ENCODE measurements around the gene AP4B1. TPM values are rescaled to one million over a fixed set of nuclear protein-coding genes. Genes with fewer than 3 reads are reported as not detected.
A peak's percentile ranks its signal among the peaks of the same experiment; 100 is the strongest.

The AP4B1 gene
- total RNA-seq, 4 donors from 2014 or later: 6.5 to 11.2 (median 8.4) TPM

DNA sequence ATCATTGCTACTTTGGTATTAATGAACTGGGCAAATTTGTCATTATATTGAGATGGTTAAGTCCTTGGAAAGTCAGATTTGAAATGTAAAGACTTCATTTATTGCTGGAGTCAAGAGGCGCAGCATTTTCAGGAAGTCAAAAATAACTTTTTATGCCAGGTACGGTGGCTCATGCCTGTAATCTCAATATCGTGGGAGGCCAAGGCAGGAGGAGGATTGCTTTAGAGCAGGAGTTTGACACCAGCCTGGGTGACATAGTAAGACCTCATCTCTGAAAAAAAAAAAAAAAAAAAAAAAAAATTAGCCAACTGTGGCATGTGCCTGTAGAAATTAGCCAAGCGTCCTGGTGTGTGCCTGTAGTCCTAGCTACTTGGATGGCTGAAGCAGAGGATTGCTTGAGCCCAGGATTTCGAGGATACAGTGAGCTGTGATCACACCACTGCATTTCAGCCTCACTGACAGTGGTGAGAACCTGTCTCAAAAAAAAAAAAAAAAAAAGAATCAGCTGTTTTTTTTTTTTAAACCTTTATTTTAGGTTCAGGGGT lies 30.0 kb upstream of the AP4B1 start:
- Histone ChIP-seq H3K27me3 (no peaks in the 10 kb centered on the region), H3K9me3 (no peaks in the 10 kb centered on the region), H3K36me3 (no peaks in the 10 kb centered on the region), H3K4me1 (peaks cover 76% of the 10 kb centered on the region in 2 donors), H3K27ac (no peak overlapping the region), H3K4me3 (no peak overlapping the region)
- no peak for TF ChIP-seq POLR2A (IDR thresholded peaks at IDR 0.05)
- TF ChIP-seq, protein P1, sequence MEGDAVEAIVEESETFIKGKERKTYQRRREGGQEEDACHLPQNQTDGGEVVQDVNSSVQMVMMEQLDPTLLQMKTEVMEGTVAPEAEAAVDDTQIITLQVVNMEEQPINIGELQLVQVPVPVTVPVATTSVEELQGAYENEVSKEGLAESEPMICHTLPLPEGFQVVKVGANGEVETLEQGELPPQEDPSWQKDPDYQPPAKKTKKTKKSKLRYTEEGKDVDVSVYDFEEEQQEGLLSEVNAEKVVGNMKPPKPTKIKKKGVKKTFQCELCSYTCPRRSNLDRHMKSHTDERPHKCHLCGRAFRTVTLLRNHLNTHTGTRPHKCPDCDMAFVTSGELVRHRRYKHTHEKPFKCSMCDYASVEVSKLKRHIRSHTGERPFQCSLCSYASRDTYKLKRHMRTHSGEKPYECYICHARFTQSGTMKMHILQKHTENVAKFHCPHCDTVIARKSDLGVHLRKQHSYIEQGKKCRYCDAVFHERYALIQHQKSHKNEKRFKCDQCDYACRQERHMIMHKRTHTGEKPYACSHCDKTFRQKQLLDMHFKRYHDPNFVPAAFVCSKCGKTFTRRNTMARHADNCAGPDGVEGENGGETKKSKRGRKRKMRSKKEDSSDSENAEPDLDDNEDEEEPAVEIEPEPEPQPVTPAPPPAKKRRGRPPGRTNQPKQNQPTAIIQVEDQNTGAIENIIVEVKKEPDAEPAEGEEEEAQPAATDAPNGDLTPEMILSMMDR (IDR thresholded peaks at IDR 0.05 in 4 of 5, conservative IDR thresholded peaks at IDR 0.05 in 1 of 5): no peak
- intact Hi-C loops (cut with DNase I; ENCODE audit: low total_unique reads): no loop called here
- DNase-seq (no peak), ATAC-seq (no peak)
- in situ Hi-C loops (cut with MboI; ENCODE audit: low sequenced_read_pairs in 4 of 4): loop anchor here in 1 of 4 donors (10.0 kb wide), 1 partner anchor 120 kb away; the partner anchor contains the start of gene RSBN1

DNA sequence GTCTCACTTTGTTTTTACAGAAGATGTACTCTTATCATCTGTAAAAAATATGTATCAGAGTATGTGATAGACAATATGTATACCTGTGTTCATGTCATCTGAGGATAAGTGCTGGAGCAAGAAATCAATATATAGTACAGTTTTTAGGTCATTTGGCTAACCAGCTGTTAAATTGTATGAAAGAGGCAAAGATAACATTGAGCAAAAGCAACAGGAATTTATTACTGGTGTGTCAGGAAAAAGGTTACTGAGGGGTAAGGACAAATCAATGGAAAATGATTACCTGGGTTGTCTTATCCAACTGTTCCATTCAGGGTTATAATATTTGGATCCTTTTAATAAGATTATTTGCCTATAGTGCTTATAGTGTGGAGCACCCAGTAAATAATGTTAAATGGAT lies 29.4 kb upstream of the AP4B1 start:
- DNase-seq: no peak
- no peaks in the 10 kb centered on the region for H3K9me3 ChIP-seq
- in situ Hi-C loops (cut with MboI; ENCODE audit: low sequenced_read_pairs in 4 of 4): loop anchor here in 1 of 4 donors (10.0 kb wide), 1 partner anchor 119 kb away; the partner anchor contains the start of gene RSBN1
- no peaks in the 10 kb centered on the region for H3K36me3 ChIP-seq
- peaks cover 70 to 71% of the 10 kb centered on the region in 2 donors for H3K4me1 ChIP-seq
- H3K27ac ChIP-seq: no peak overlapping the region
- TF ChIP-seq, protein P1 (IDR thresholded peaks at IDR 0.05 in 4 of 5, conservative IDR thresholded peaks at IDR 0.05 in 1 of 5): no peak
- TF ChIP-seq POLR2A (IDR thresholded peaks at IDR 0.05): no peak
- no peak overlapping the region for H3K4me3 ChIP-seq
- no peaks in the 10 kb centered on the region for H3K27me3 ChIP-seq
- no peak for ATAC-seq
- intact Hi-C loops (cut with DNase I; ENCODE audit: low total_unique reads): no loop called here

DNA sequence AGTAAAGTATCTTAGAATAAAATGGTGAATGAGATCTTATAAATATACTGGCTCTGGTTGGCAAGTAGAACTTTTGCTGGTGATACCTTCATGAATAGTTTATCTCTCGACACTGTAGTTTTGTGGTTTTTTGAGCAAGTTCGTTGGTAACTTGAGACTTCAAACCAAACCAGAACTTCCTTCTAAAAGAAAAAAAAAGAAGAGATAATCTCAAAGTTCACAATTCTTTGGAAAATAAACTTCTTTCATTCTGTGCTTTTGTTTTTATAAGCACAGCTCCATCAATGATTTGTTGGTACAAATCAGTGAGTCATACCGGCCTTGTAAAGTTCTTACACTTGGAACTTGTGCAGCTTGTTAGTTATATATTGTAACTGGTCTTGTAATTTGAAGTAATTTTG lies 26.9 kb upstream of the AP4B1 start:
- ATAC-seq (no peak), DNase-seq (no peak)
- Histone ChIP-seq H3K4me1 (peaks cover 58 to 62% of the 10 kb centered on the region in 2 donors), H3K27me3 (no peaks in the 10 kb centered on the region), H3K36me3 (no peaks in the 10 kb centered on the region), H3K9me3 (no peaks in the 10 kb centered on the region), H3K4me3 (peak overlapping the region in 3 of 4 donors; percentile 86 to 98 (median 88)), H3K27ac (peak overlapping the region; percentile 92 to 98 (median 94))
- no peak for TF ChIP-seq POLR2A (IDR thresholded peaks at IDR 0.05)
- TF ChIP-seq, protein P1 (IDR thresholded peaks at IDR 0.05 in 4 of 5, conservative IDR thresholded peaks at IDR 0.05 in 1 of 5): no peak
- intact Hi-C loops (cut with DNase I; ENCODE audit: low total_unique reads): no loop called here
- in situ Hi-C loops (cut with MboI; ENCODE audit: low sequenced_read_pairs in 4 of 4): loop anchor here in 1 of 4 donors (10.0 kb wide), 1 partner anchor 117 kb away; the partner anchor contains the start of gene RSBN1

DNA sequence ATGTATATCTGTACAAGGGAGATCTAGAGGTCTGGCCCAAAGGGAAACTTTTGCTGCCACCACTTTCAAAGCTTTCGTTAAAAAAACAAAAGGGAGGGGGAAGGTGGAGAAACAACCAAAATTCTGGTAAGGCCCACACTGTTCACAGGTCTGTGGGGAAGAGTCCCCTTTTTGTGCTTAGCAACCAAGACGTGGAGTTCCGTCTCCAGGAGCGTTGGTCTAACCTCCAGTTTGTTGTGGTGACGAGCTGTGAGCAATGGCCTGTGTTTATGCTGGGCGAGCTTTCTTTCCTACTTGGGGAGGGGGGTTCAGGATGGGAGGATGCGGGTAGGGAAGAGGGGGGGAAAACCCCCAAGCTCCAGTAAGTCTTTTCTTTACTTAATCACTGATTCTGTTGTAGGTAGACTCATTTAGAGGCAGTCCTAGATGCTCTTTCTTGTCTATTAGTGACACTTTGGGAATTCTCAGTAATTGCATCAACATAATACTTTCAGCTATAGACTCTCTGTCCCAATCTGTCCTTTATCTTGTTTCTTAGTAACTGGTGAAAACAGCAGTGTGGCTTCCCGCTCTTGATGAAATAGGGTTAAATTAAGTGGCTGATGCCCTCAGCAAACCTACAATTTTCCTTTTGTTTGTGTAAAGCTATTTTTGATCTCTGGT lies 26.0 kb upstream of the AP4B1 start:
- peak in 1 of 2 donors; percentile 21 for ATAC-seq

More for the DNA sequence above, 26.0 kb upstream of the AP4B1 start:
- Histone ChIP-seq H3K4me3 (peak overlapping the region; percentile 86 to 98 (median 90)), H3K4me1 (peaks cover 51 to 54% of the 10 kb centered on the region in 2 donors), H3K9me3 (no peaks in the 10 kb centered on the region), H3K36me3 (no peaks in the 10 kb centered on the region), H3K27me3 (no peaks in the 10 kb centered on the region), H3K27ac (peak overlapping the region; percentile 92 to 98 (median 94))
- TF ChIP-seq, protein P1 (IDR thresholded peaks at IDR 0.05 in 4 of 5, conservative IDR thresholded peaks at IDR 0.05 in 1 of 5): no peak
- TF ChIP-seq POLR2A (IDR thresholded peaks at IDR 0.05): no peak
- DNase-seq: no peak
- intact Hi-C loops (cut with DNase I; ENCODE audit: low total_unique reads): no loop called here
- in situ Hi-C loops (cut with MboI; ENCODE audit: low sequenced_read_pairs in 4 of 4): loop anchor here in 1 of 4 donors (10.0 kb wide), 1 partner anchor 116 kb away; the partner anchor contains the start of gene RSBN1
